HCT116 (cell line): ENCODE results near the gene CNTN4. TPM values are rescaled to one million over a fixed set of nuclear protein-coding genes. Genes with fewer than 3 reads are reported as not detected.

Experiments used
- ATAC-seq: fragments of 200-7000 bp; cut with Tn5 transposase; 2 replicates; pipeline ENCODE4 v1.9.1; 2020; ENCODE audit warnings: mild to moderate bottlenecking, moderate library complexity
- BruUV-seq: library from RNA; stranded (reverse); fragments of 400-500 nt; replicated peaks from 2 replicates; lab custom pipeline; 2021; lab: Mats Ljungman, UMichigan
- CTCF ChIA-PET: fragments of 300-600 bp; sonication (Branson Sonifier 250); formaldehyde crosslinking; loops from one replicate; lab custom pipeline; 2021; ENCODE audit warnings: antibody characterized with exemption; lab: Charles Lee
- POLR2A ChIA-PET: fragments of 300-600, 350-600 bp; sonication (Branson Sonifier 250); formaldehyde crosslinking; loops from one replicate; lab custom pipeline; 2021; ENCODE audit warnings: antibody characterized with exemption; lab: Charles Lee
- RAD21 ChIA-PET, 2 experiments: fragments of 300-600 bp; sonication (Branson Sonifier 250); formaldehyde crosslinking; loops; one replicate each; lab custom pipeline; 2023; ENCODE audit warnings: low total read pairs in 2 of 2; ENCODE audit not compliant: uncharacterized antibody in 2 of 2, unreplicated experiment in 2 of 2, low non-redundant PET in 1 of 2; lab: Charles Lee
- DNase-seq: peaks from one replicate; pipeline ENCODE4 v3.0.0-alpha.2; 2010; ENCODE audit warnings: low read depth, low spot score
- H2AFZ ChIP-seq: fragments of 200-600 bp; shearing (Covaris generic), sonication (generic); 2 replicates; pipeline ENCODE4 v1.6.1; 2017; ENCODE audit warnings: low read depth, mixed run types, mixed read lengths, antibody characterized with exemption, low read length; ENCODE audit not compliant: poor library complexity, severe bottlenecking
- H3K27ac ChIP-seq: 2 replicates; pipeline ENCODE4 v1.5.1; 2012; ENCODE audit warnings: low read depth, low read length
- H3K27me3 ChIP-seq: fragments of 200-600 bp; sonication (generic); 2 replicates; pipeline ENCODE4 v1.6.1; 2016; ENCODE audit warnings: mixed run types, low read length, mixed read lengths; ENCODE audit not compliant: insufficient read depth
- H3K36me3 ChIP-seq, 2 experiments: fragments of 200-500 bp in 1 of 2; fragments of 200-600 bp in 1 of 2; sonication (Bioruptor generic) in 1 of 2; sonication (generic) in 1 of 2; 2 replicates each; pipeline versions ENCODE4 v1.5.1 to v1.6.1; 2014 to 2016; ENCODE audit warnings: low read length in 2 of 2, inconsistent platforms in 1 of 2, mixed read lengths in 1 of 2, mixed run types in 1 of 2; ENCODE audit not compliant: insufficient read depth in 2 of 2, control insufficient read depth in 1 of 2
- H3K4me1 ChIP-seq, 2 experiments: fragments of 200-600 bp in 1 of 2; sonication (generic) in 1 of 2; 2 replicates each; pipeline versions ENCODE4 v1.5.1 to v1.6.1; 2012 to 2017; ENCODE audit warnings: low read length in 2 of 2, inconsistent platforms in 1 of 2, mild to moderate bottlenecking in 1 of 2, mixed read lengths in 1 of 2, mixed run types in 1 of 2, moderate library complexity in 1 of 2; ENCODE audit not compliant: insufficient read depth in 2 of 2, control insufficient read depth in 1 of 2
- H3K4me2 ChIP-seq: fragments of 200-600 bp; sonication (generic); 2 replicates; pipeline ENCODE4 v1.6.1; 2017; ENCODE audit warnings: mixed run types, low read length, mixed read lengths
- H3K4me3 ChIP-seq, 2 experiments: fragments of 200-600 bp in 1 of 2; sonication (generic) in 1 of 2; replicated peaks in 1 of 2; 2 replicates each; pipeline ENCODE4 v1.5.1; 2011 to 2016; ENCODE audit warnings: low read length in 2 of 2, control low read depth in 1 of 2, low read depth in 1 of 2, mild to moderate bottlenecking in 1 of 2, mixed read lengths in 1 of 2, mixed run types in 1 of 2
- H3K79me2 ChIP-seq: fragments of 200-600 bp; sonication (generic); 2 replicates; pipeline ENCODE4 v1.6.1; 2017; ENCODE audit warnings: mild to moderate bottlenecking, mixed run types, low read length, moderate library complexity, mixed read lengths; ENCODE audit not compliant: insufficient read depth
- H3K9ac ChIP-seq: fragments of 200-600 bp; sonication (generic); 2 replicates; pipeline ENCODE4 v1.6.1; 2016; ENCODE audit warnings: low read length, mixed read lengths
- H3K9me2 ChIP-seq: fragments of 200-600 bp; sonication (generic), shearing (Covaris generic); 2 replicates; pipeline ENCODE4 v1.6.1; 2017; ENCODE audit warnings: mixed run types, mild to moderate bottlenecking, moderate library complexity; ENCODE audit not compliant: insufficient read depth
- H3K9me3 ChIP-seq, 2 experiments: fragments of 200-500 bp in 1 of 2; fragments of 200-600 bp in 1 of 2; sonication (Bioruptor generic) in 1 of 2; sonication (generic) in 1 of 2; 2 replicates each; pipeline ENCODE4 v1.6.1; 2014 to 2017; ENCODE audit warnings: low read length in 2 of 2, mixed read lengths in 2 of 2, inconsistent platforms in 1 of 2, low read depth in 1 of 2, mild to moderate bottlenecking in 1 of 2, mixed run types in 1 of 2, moderate library complexity in 1 of 2; ENCODE audit not compliant: control insufficient read depth in 1 of 2, insufficient read depth in 1 of 2
- H4K20me1 ChIP-seq: fragments of 200-600 bp; sonication (generic), shearing (Covaris generic); 2 replicates; pipeline ENCODE4 v1.6.1; 2017; ENCODE audit warnings: mixed run types, mild to moderate bottlenecking, moderate library complexity; ENCODE audit not compliant: insufficient read depth
- ELF1 ChIP-seq: IDR thresholded peaks from 2 replicates; pipeline ENCODE4 v1.6.1; 2012; ENCODE audit warnings: low read depth, borderline replicate concordance
- EZH2 ChIP-seq: fragments of 200-600 bp; sonication (generic); IDR thresholded peaks from 2 replicates; pipeline ENCODE4 v1.6.1; 2017; ENCODE audit warnings: antibody characterized with exemption, mixed run types
- EZH2phosphoT487 ChIP-seq: fragments of 200-600 bp; IDR thresholded peaks from 2 replicates; pipeline ENCODE4 v1.6.1; 2018; ENCODE audit warnings: antibody characterized with exemption, borderline replicate concordance
- JUND ChIP-seq: IDR thresholded peaks from 2 replicates; pipeline ENCODE4 v1.6.1; 2012
- RAD21 ChIP-seq: IDR thresholded peaks from 2 replicates; pipeline ENCODE4 v1.6.1; 2012; ENCODE audit warnings: low read depth, mild to moderate bottlenecking
- SP1 ChIP-seq: IDR thresholded peaks from 2 replicates; pipeline ENCODE4 v1.6.1; 2012; ENCODE audit warnings: low read depth
- SRF ChIP-seq: IDR thresholded peaks from 2 replicates; pipeline ENCODE4 v1.6.1; 2012; ENCODE audit warnings: low read depth
- YY1 ChIP-seq: IDR thresholded peaks from 2 replicates; pipeline ENCODE4 v1.6.1; 2011; ENCODE audit warnings: low read length, low read depth, moderate library complexity, mild to moderate bottlenecking; ENCODE audit not compliant: insufficient replicate concordance; ENCODE audit errors: extremely low read depth
- ZNF274 ChIP-seq: fragments of 200-500 bp; sonication (Bioruptor generic); IDR thresholded peaks from 2 replicates; pipeline ENCODE4 v1.6.1; 2014; ENCODE audit warnings: mild to moderate bottlenecking, low read depth, low read length, inconsistent platforms
- intact Hi-C: fragments of 100-400 bp; cut with micrococcal nuclease; formaldehyde crosslinking; loops from 2 replicates; pipeline ENCODE4 v1.10.0; 2022
- total RNA-seq: library from RNA; stranded (reverse); gene quantifications from one replicate; pipeline ENCODE4 v1.2.1, GENCODE V29; 2021; ENCODE audit not compliant: unreplicated experiment
- TF ChIP-seq, protein P1 (sequence below): IDR thresholded peaks from 2 replicates; pipeline ENCODE4 v1.6.1; 2012
- TF ChIP-seq, protein P2 (sequence below): IDR thresholded peaks from 2 replicates; pipeline ENCODE4 v1.6.1; 2012; ENCODE audit warnings: low read depth
- TF ChIP-seq, protein P3 (sequence below), 3 experiments: fragments of 200-600 bp in 1 of 3; sonication (generic) in 1 of 3; IDR thresholded peaks in 2 of 3; conservative IDR thresholded peaks in 1 of 3; 2 replicates each; pipeline ENCODE4 v1.5.1; 2012 to 2017; ENCODE audit warnings: low read depth in 2 of 3, low read length in 2 of 3, antibody characterized with exemption in 1 of 3, borderline replicate concordance in 1 of 3, control low read depth in 1 of 3, mild to moderate bottlenecking in 1 of 3, mixed read lengths in 1 of 3, mixed run types in 1 of 3, moderate library complexity in 1 of 3; ENCODE audit not compliant: insufficient read depth in 1 of 3

CNTN4 gene
- total RNA-seq, 1 experiment from 2014 or later = not detected

DNA sequence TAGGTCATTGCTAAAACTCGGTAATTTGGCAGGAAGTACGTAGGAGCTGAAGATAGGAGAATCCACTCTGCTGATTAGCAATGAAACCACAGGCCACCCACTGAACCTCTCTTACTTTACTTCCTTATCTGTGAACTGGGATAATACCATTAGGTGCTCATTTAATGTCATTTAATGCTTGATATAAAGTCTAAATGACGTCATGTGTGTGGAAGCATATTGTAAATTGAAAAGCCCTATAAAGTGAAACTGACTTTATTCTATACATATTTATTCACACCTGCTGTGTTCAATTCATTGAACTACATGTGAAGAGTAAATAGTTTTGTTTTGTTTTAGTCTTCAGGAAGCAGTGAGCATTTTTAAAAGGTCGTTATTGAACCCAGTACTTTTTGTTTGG is 137.5 kb downstream of the CNTN4 start:
- Histone ChIP-seq H3K27me3 (no peaks in the 10 kb centered on the region), H3K27ac (no peak overlapping the region), H3K79me2 (no peaks in the 10 kb centered on the region), H3K4me3 (no peak overlapping the region), H3K4me1 (no peaks in the 10 kb centered on the region), H3K4me2 (no peak overlapping the region), H4K20me1 (no peaks in the 10 kb centered on the region), H3K9me2 (no peaks in the 10 kb centered on the region), H2AFZ (no peak overlapping the region), H3K9ac (no peak overlapping the region), H3K36me3 (no peaks in the 10 kb centered on the region; a peak in 1 of 4 replicates), H3K9me3 (peaks cover 3 to 4% of the 10 kb centered on the region in 2 experiments; a peak in 2 of 4 replicates)
- intact Hi-C loops = no loop called here
- DNase-seq (no peak), ATAC-seq (no peak)
- no TSS peak for BruUV-seq
- POLR2A ChIA-PET = no interaction called here
- RAD21 ChIA-PET = no interaction called here
- CTCF ChIA-PET = no interaction called here
- TF ChIP-seq EZH2 (no peak), SRF (no peak), YY1 (no peak), SP1 (no peak), ZNF274 (no peak), ELF1 (no peak), EZH2phosphoT487 (no peak), JUND (no peak), RAD21 (no peak)
- TF ChIP-seq, protein P1, sequence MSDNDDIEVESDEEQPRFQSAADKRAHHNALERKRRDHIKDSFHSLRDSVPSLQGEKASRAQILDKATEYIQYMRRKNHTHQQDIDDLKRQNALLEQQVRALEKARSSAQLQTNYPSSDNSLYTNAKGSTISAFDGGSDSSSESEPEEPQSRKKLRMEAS = no peak
- TF ChIP-seq, protein P2, sequence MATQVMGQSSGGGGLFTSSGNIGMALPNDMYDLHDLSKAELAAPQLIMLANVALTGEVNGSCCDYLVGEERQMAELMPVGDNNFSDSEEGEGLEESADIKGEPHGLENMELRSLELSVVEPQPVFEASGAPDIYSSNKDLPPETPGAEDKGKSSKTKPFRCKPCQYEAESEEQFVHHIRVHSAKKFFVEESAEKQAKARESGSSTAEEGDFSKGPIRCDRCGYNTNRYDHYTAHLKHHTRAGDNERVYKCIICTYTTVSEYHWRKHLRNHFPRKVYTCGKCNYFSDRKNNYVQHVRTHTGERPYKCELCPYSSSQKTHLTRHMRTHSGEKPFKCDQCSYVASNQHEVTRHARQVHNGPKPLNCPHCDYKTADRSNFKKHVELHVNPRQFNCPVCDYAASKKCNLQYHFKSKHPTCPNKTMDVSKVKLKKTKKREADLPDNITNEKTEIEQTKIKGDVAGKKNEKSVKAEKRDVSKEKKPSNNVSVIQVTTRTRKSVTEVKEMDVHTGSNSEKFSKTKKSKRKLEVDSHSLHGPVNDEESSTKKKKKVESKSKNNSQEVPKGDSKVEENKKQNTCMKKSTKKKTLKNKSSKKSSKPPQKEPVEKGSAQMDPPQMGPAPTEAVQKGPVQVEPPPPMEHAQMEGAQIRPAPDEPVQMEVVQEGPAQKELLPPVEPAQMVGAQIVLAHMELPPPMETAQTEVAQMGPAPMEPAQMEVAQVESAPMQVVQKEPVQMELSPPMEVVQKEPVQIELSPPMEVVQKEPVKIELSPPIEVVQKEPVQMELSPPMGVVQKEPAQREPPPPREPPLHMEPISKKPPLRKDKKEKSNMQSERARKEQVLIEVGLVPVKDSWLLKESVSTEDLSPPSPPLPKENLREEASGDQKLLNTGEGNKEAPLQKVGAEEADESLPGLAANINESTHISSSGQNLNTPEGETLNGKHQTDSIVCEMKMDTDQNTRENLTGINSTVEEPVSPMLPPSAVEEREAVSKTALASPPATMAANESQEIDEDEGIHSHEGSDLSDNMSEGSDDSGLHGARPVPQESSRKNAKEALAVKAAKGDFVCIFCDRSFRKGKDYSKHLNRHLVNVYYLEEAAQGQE = no peak
- TF ChIP-seq, protein P3, sequence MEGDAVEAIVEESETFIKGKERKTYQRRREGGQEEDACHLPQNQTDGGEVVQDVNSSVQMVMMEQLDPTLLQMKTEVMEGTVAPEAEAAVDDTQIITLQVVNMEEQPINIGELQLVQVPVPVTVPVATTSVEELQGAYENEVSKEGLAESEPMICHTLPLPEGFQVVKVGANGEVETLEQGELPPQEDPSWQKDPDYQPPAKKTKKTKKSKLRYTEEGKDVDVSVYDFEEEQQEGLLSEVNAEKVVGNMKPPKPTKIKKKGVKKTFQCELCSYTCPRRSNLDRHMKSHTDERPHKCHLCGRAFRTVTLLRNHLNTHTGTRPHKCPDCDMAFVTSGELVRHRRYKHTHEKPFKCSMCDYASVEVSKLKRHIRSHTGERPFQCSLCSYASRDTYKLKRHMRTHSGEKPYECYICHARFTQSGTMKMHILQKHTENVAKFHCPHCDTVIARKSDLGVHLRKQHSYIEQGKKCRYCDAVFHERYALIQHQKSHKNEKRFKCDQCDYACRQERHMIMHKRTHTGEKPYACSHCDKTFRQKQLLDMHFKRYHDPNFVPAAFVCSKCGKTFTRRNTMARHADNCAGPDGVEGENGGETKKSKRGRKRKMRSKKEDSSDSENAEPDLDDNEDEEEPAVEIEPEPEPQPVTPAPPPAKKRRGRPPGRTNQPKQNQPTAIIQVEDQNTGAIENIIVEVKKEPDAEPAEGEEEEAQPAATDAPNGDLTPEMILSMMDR (IDR thresholded peaks at IDR 0.05 in 2 of 3, conservative IDR thresholded peaks at IDR 0.05 in 1 of 3; ENCODE audit: borderline replicate concordance in 1 of 3, insufficient read depth in 1 of 3, low read depth in 2 of 3, low read length in 2 of 3) = no peak
